NAMALWA (cell line): ENCODE data around the gene ARHGAP42.

Experiments
- DNase-seq: peaks from one replicate; pipeline ENCODE4 v3.0.0-alpha.2; 2015; ENCODE audit warnings: low spot score

Gene ARHGAP42

GRCh38 chr11:100759856-100760255 lies 72.8 kb downstream of the ARHGAP42 start:
- no peak for DNase-seq

GRCh38 chr11:100760744-100761143 lies 73.7 kb downstream of the ARHGAP42 start:
- no peak for DNase-seq

GRCh38 chr11:100761841-100762240 lies 74.8 kb downstream of the ARHGAP42 start:
- DNase-seq = no peak

GRCh38 chr11:100766764-100767163 lies 79.7 kb downstream of the ARHGAP42 start:
- no peak for DNase-seq

GRCh38 chr11:100769165-100769564 lies 82.1 kb downstream of the ARHGAP42 start:
- no peak for DNase-seq

GRCh38 chr11:100769617-100770016 lies 82.5 kb downstream of the ARHGAP42 start:
- no peak for DNase-seq

- DNase-seq = no peak
Measured at GRCh38 chr11:100774132-100774531, 87.0 kb downstream of the ARHGAP42 start.

GRCh38 chr11:100774859-100775258 lies 87.8 kb downstream of the ARHGAP42 start:
- no peak for DNase-seq

- no peak for DNase-seq
Measured at GRCh38 chr11:100776212-100776896, 89.3 kb downstream of the ARHGAP42 start.

- DNase-seq = no peak
Measured at GRCh38 chr11:100777103-100777502, 90.0 kb downstream of the ARHGAP42 start.

GRCh38 chr11:100777736-100778135 lies 90.6 kb downstream of the ARHGAP42 start:
- no peak for DNase-seq

- no peak for DNase-seq
Measured at GRCh38 chr11:100778166-100778785, 91.2 kb downstream of the ARHGAP42 start.

GRCh38 chr11:100780470-100780869 lies 93.4 kb downstream of the ARHGAP42 start:
- no peak for DNase-seq

- no peak for DNase-seq
Measured at GRCh38 chr11:100785148-100785983, 98.3 kb downstream of the ARHGAP42 start.

- no peak for DNase-seq
Measured at GRCh38 chr11:100788561-100789295, 101.6 kb downstream of the ARHGAP42 start.

- no peak for DNase-seq
Measured at GRCh38 chr11:100789500-100789899, 102.4 kb downstream of the ARHGAP42 start.

- DNase-seq = no peak
Measured at GRCh38 chr11:100790073-100790472, 103.0 kb downstream of the ARHGAP42 start.

GRCh38 chr11:100791103-100791502 lies 104.0 kb downstream of the ARHGAP42 start:
- no peak for DNase-seq

GRCh38 chr11:100791860-100792259 lies 104.8 kb downstream of the ARHGAP42 start:
- no peak for DNase-seq

GRCh38 chr11:100793525-100793924 lies 106.4 kb downstream of the ARHGAP42 start:
- no peak for DNase-seq

- no peak for DNase-seq
Measured at GRCh38 chr11:100794446-100794845, 107.4 kb downstream of the ARHGAP42 start.

GRCh38 chr11:100799445-100799844 lies 112.4 kb downstream of the ARHGAP42 start:
- DNase-seq = no peak
